Activated CD4-positive, alpha-beta T cell treated with anti-CD3 and anti-CD28 coated beads, Interleukin-2, amount 10 ng/mL, durations not matched to agents 7 days and 5 days (primary cell): Measurements from ENCODE around the gene CCDC137. TPM values are rescaled to one million over a fixed set of nuclear protein-coding genes. Genes with fewer than 3 reads are reported as not detected.
A peak's percentile ranks its signal among the peaks of the same experiment; 100 is the strongest.

ENCODE experiments used
- CTCF ChIA-PET: fragments of 350-600 bp; sonication (Branson Sonifier 250); formaldehyde crosslinking; loops from one replicate; lab custom pipeline; 2021; ENCODE audit warnings: antibody characterized with exemption; lab: Charles Lee
- POLR2A ChIA-PET: fragments of 350-600 bp; sonication (Branson Sonifier 250); formaldehyde crosslinking; loops from one replicate; lab custom pipeline; 2021; ENCODE audit warnings: antibody characterized with exemption; lab: Charles Lee
- DNase-seq: peaks from one replicate; pipeline ENCODE4 v3.0.0-alpha.2; 2020
- H3K27ac Mint-ChIP-seq: one replicate; pipeline ENCODE4 v1.8.0; 2021; ENCODE audit warnings: mild to moderate bottlenecking, moderate library complexity, mixed read lengths
- H3K27me3 Mint-ChIP-seq: one replicate; pipeline ENCODE4 v1.8.0; 2021; ENCODE audit warnings: mixed read lengths
- H3K36me3 Mint-ChIP-seq: one replicate; pipeline ENCODE4 v1.8.0; 2021; ENCODE audit warnings: low read depth, mixed read lengths
- H3K4me1 Mint-ChIP-seq: one replicate; pipeline ENCODE4 v1.8.0; 2021; ENCODE audit warnings: mixed read lengths
- H3K4me3 Mint-ChIP-seq: one replicate; pipeline ENCODE4 v1.8.0; 2021; ENCODE audit warnings: mild to moderate bottlenecking, moderate library complexity, mixed read lengths
- H3K9me3 Mint-ChIP-seq: one replicate; pipeline ENCODE4 v1.8.0; 2021; ENCODE audit warnings: mixed read lengths
- total RNA-seq, 2 experiments: library from RNA; stranded (reverse); gene quantifications; one replicate each; pipeline ENCODE4 v1.2.3, GENCODE V29; 2021

The CCDC137 gene
- total RNA-seq, 2 experiments from 2014 or later = 30.2 to 33.8 TPM

- H3K27ac Mint-ChIP-seq = peak within 1 kb of the TSS; percentile 85
- H3K9me3 Mint-ChIP-seq = no peaks in the 10 kb centered on the region
- H3K4me1 Mint-ChIP-seq = peaks cover 35% of the 10 kb centered on the region
- no peak for DNase-seq
- no peaks in the 10 kb centered on the region for H3K36me3 Mint-ChIP-seq
- POLR2A ChIA-PET = no interaction called here
- H3K27me3 Mint-ChIP-seq = no peaks in the 10 kb centered on the region
- CTCF ChIA-PET = interaction anchor here (2.5 kb wide), 1 partner anchor 9 kb away, joined by 11 read pairs; no protein-coding TSS in a partner anchor
- H3K4me3 Mint-ChIP-seq = no peak within 1 kb of the TSS
These were observed 10.3 kb upstream of the CCDC137 start, which contains the start of gene PDE6G for GRCh38 chr17:81656118-81656743. Gene PDE6G, minus strand, starts transcription at chr17:81656542. Its CDS starts 3,237 bp downstream, at chr17:81653305.

DNA sequence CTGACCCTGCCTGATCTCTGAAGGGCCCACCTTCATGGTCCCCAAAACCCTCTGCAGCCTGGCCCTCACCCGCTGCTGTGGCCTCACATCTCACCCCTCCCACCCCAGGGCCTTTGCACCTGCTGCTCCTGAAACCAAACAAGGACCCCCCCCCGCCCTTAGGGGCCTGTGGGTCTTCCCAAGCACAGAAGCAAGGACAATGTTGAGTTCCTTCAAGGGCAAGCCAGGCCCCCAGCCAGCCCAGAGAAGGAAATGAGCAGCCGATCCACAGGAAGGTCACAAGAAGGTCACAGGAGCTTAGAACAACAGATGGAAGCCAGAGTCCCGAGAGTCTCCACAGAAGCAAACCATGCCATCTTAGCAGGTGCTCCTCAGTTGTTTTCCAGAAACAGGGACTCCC lies 9.7 kb upstream of the CCDC137 start:
- POLR2A ChIA-PET = interaction anchor here (0.6 kb wide), 1 partner anchor 21 kb away, joined by 5 read pairs; no protein-coding TSS in a partner anchor
- CTCF ChIA-PET = interaction anchor here (2.5 kb wide), 1 partner anchor 10 kb away, joined by 11 read pairs; no protein-coding TSS in a partner anchor
- peak; percentile 22 for DNase-seq
- peak overlapping the region; percentile 85 for H3K27ac Mint-ChIP-seq
- H3K36me3 Mint-ChIP-seq = no peaks in the 10 kb centered on the region
- peaks cover 33% of the 10 kb centered on the region for H3K4me1 Mint-ChIP-seq
- H3K4me3 Mint-ChIP-seq = no peak overlapping the region
- no peaks in the 10 kb centered on the region for H3K27me3 Mint-ChIP-seq
- H3K9me3 Mint-ChIP-seq = no peaks in the 10 kb centered on the region

GRCh38 chr17:81659038-81659437 lies 7.5 kb upstream of the CCDC137 start:
- Mint-ChIP-seq H3K9me3 (no peaks in the 10 kb centered on the region), H3K36me3 (peaks cover 2% of the 10 kb centered on the region), H3K27ac (no peak overlapping the region), H3K27me3 (no peaks in the 10 kb centered on the region), H3K4me1 (peaks cover 29% of the 10 kb centered on the region), H3K4me3 (no peak overlapping the region)
- POLR2A ChIA-PET = no interaction called here
- CTCF ChIA-PET = interaction anchor here (0.6 kb wide), 1 partner anchor 139 kb away, joined by 5 read pairs; no protein-coding TSS in a partner anchor
- DNase-seq = no peak

DNA sequence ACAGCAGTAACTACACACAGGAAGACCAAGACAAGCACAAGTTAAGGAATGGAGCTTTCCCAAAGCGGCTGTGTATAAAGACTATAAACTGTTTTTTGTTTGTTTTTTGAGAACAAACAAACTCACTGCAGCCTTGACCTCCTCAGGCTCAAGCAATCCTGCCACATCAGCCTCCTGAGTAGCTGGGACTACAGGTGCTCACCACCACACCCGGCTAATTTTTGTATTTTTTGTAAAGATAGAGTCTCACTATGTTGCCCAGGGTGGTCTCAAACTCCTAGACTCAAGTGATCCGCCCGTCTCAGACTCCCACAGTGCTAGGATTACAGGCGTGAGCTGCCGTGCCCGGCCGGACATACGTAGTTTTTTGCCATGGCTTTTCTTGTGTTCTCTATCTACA lies 6.1 kb upstream of the CCDC137 start:
- peaks cover 15% of the 10 kb centered on the region for H3K36me3 Mint-ChIP-seq
- POLR2A ChIA-PET = no interaction called here
- H3K4me3 Mint-ChIP-seq = no peak overlapping the region
- H3K4me1 Mint-ChIP-seq = peaks cover 38% of the 10 kb centered on the region
- no peaks in the 10 kb centered on the region for H3K9me3 Mint-ChIP-seq
- no peak overlapping the region for H3K27ac Mint-ChIP-seq
- no peak for DNase-seq
- H3K27me3 Mint-ChIP-seq = no peaks in the 10 kb centered on the region
- CTCF ChIA-PET = interaction anchor here (1.1 to 1.4 kb wide), 3 partner anchors 10 to 299 kb away, joined by 3 to 5 read pairs (median 3); no protein-coding TSS in a partner anchor

GRCh38 chr17:81662002-81662401 lies 4.5 kb upstream of the CCDC137 start:
- CTCF ChIA-PET = interaction anchor here (0.6 to 0.9 kb wide), 2 partner anchors 14 to 61 kb away, joined by 3 read pairs; no protein-coding TSS in a partner anchor
- POLR2A ChIA-PET = no interaction called here

GRCh38 chr17:81664051-81664470 lies 2.5 kb upstream of the CCDC137 start:
- Mint-ChIP-seq H3K4me1 (peaks cover 49% of the 10 kb centered on the region), H3K27ac (peak overlapping the region; percentile 99), H3K4me3 (no peak overlapping the region), H3K27me3 (no peaks in the 10 kb centered on the region), H3K36me3 (peaks cover 38% of the 10 kb centered on the region), H3K9me3 (no peaks in the 10 kb centered on the region)
- CTCF ChIA-PET = interaction anchor here (0.7 to 1.0 kb wide), 2 partner anchors 9 to 23 kb away, joined by 3 to 4 read pairs; no protein-coding TSS in a partner anchor
- no peak for DNase-seq
- POLR2A ChIA-PET = no interaction called here

More at GRCh38 chr17:81662002-81662401, 4.5 kb upstream of the CCDC137 start:
- Mint-ChIP-seq H3K4me1 (peaks cover 40% of the 10 kb centered on the region), H3K9me3 (no peaks in the 10 kb centered on the region), H3K4me3 (no peak overlapping the region), H3K27ac (peak overlapping the region; percentile 99), H3K27me3 (no peaks in the 10 kb centered on the region), H3K36me3 (peaks cover 24% of the 10 kb centered on the region)
- no peak for DNase-seq

- Mint-ChIP-seq H3K4me1 (peaks cover 54% of the 10 kb centered on the region), H3K9me3 (no peaks in the 10 kb centered on the region), H3K36me3 (peaks cover 43% of the 10 kb centered on the region), H3K27ac (peak overlapping the region; percentile 91), H3K4me3 (peak overlapping the region; percentile 88), H3K27me3 (no peaks in the 10 kb centered on the region)
- peak; percentile 54 for DNase-seq
- ChIA-PET POLR2A (no interaction called here), CTCF (no interaction called here)
These were observed 1.1 kb upstream of the CCDC137 start for GRCh38 chr17:81665205-81666091.

- Mint-ChIP-seq H3K4me1 (peaks cover 54% of the 10 kb centered on the region), H3K27me3 (no peaks in the 10 kb centered on the region), H3K9me3 (no peaks in the 10 kb centered on the region), H3K36me3 (peaks cover 44% of the 10 kb centered on the region), H3K4me3 (peak overlapping the region; percentile 88), H3K27ac (peak overlapping the region; percentile 91)
- peak; percentile 34 for DNase-seq
- ChIA-PET CTCF (interaction anchor here (0.6 to 2.4 kb wide), 2 partner anchors 18 to 36 kb away, joined by 3 to 12 read pairs; partner anchors contain the start of genes ARL16 and HGS), POLR2A (interaction anchor here (1.0 kb wide), 1 partner anchor 18 kb away, joined by 3 read pairs; the partner anchor contains the start of genes ARL16 and HGS)
These were observed 520 bp upstream of the CCDC137 start for GRCh38 chr17:81666092-81666341.

DNA sequence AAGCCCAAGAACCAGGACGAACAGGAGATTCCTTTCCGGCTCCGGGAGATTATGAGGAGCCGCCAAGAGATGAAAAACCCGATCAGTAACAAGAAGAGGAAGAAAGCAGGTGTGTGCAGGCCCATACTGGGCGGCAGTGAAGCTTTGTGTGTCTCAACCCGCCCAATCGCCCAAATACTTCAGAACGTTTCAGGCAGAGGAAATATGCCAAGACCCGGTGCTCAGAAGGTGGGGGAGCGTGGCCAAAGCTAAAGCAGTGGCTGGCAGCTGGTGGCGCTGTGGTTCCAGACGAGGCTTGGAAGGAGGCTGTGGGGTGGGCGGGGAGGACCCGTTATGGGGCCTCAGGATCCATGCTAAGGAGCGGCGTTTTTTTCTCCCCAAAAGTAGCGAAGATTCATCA lies 1.2 kb downstream of the CCDC137 start:
- Mint-ChIP-seq H3K9me3 (no peaks in the 10 kb centered on the region), H3K4me1 (peaks cover 46% of the 10 kb centered on the region), H3K36me3 (peaks cover 50% of the 10 kb centered on the region), H3K4me3 (peak overlapping the region; percentile 88), H3K27ac (peak overlapping the region; percentile 84), H3K27me3 (no peaks in the 10 kb centered on the region)
- no peak for DNase-seq
- ChIA-PET CTCF (interaction anchor here (0.7 to 2.4 kb wide), 3 partner anchors 16 to 576 kb away, joined by 3 to 12 read pairs (median 4); partner anchors contain the start of genes ARL16 and HGS), POLR2A (interaction anchor here (0.5 kb wide), 1 partner anchor 225 kb away, joined by 3 read pairs; no protein-coding TSS in a partner anchor)

DNA sequence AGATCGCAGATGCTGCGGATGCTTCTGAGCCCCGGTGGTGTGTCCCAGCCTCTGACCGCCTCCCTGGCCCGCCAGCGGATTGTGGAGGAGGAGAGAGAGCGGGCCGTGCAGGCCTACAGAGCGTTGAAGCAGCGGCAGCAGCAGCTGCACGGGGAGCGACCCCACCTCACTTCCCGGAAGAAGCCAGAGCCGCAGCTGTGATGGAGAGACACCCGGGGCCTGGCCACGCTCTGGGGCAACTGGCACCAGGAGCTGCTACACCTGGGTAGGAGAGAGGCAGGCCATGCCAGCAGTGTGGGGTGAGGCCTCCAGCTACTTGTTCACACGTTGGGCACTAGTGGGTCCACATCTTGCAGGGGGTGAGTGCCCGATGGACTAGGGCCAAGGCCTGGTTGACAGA lies 6.0 kb downstream of the CCDC137 start:
- Mint-ChIP-seq H3K4me3 (no peak overlapping the region), H3K4me1 (peaks cover 21% of the 10 kb centered on the region), H3K27ac (no peak overlapping the region), H3K27me3 (no peaks in the 10 kb centered on the region), H3K9me3 (no peaks in the 10 kb centered on the region), H3K36me3 (peaks cover 31% of the 10 kb centered on the region)
- CTCF ChIA-PET = interaction anchor here (1.2 kb wide), 1 partner anchor 10 kb away, joined by 4 read pairs; no protein-coding TSS in a partner anchor
- POLR2A ChIA-PET = no interaction called here
- DNase-seq = no peak

GRCh38 chr17:81672954-81673353 lies 6.4 kb downstream of the CCDC137 start:
- H3K36me3 Mint-ChIP-seq = peaks cover 26% of the 10 kb centered on the region
- no peak overlapping the region for H3K4me3 Mint-ChIP-seq
- peak overlapping the region; percentile 62 for H3K27ac Mint-ChIP-seq
- H3K9me3 Mint-ChIP-seq = no peaks in the 10 kb centered on the region
- no peaks in the 10 kb centered on the region for H3K27me3 Mint-ChIP-seq
- ChIA-PET CTCF (interaction anchor here (1.2 kb wide), 1 partner anchor 9 kb away, joined by 4 read pairs; no protein-coding TSS in a partner anchor), POLR2A (no interaction called here)
- DNase-seq = no peak
- peaks cover 17% of the 10 kb centered on the region for H3K4me1 Mint-ChIP-seq

DNA sequence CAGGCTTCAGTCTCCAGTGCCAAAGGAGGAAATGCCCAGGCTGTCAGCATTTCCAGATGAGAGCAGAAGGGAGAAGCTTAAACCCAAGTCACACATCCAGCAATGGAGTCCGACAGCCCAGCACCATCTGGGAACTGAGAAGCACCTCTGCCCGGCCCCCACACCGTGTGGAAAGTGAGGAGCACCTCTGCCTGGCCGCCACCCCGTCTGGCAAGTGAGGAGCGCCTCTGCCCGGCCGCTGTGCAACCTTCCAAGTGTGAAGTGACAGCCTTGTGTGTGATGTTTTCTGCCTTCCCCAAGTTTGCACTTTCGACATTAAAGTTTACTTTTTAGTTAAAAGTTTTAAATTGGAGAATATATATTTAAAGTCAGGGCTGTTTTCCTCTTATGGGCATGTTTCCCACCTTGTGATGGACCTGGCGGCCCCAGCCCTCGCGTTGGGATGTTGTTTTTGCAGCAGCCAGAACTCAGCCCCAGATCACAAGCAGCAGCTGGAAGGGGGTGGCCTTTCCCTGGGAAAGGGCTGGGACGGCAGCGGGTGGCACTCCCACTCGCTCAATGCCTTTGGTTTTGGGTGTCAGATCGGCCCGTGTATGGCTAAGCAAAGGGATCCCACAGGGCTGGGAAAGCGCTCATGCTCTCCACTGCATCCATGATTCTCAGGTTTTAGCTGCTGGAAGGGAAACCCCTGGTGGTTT lies 7.2 kb downstream of the CCDC137 start:
- H3K4me3 Mint-ChIP-seq = no peak overlapping the region
- no peaks in the 10 kb centered on the region for H3K27me3 Mint-ChIP-seq
- peaks cover 20% of the 10 kb centered on the region for H3K36me3 Mint-ChIP-seq
- POLR2A ChIA-PET = interaction anchor here (0.6 kb wide), 1 partner anchor 14 kb away, joined by 6 read pairs; no protein-coding TSS in a partner anchor
- no peak for DNase-seq
- CTCF ChIA-PET = no interaction called here
- H3K4me1 Mint-ChIP-seq = peaks cover 11% of the 10 kb centered on the region
- H3K27ac Mint-ChIP-seq = no peak overlapping the region
- no peaks in the 10 kb centered on the region for H3K9me3 Mint-ChIP-seq
